DOHH2 (cell line): ENCODE data around the gene ADH1C.
"Not testable (repeated sequence)": the region's sequence is repeated elsewhere in the genome, so short reads cannot be mapped to it uniquely, and the experiment has no call there.

ENCODE experiments used
- EZH2phosphoT487 ChIP-seq: fragments of 200-600 bp; sonication (generic); IDR thresholded peaks from 2 replicates; pipeline ENCODE4 v1.6.1; 2017; ENCODE audit warnings: borderline replicate concordance, mild to moderate bottlenecking, antibody characterized with exemption, low read length, moderate library complexity, mixed read lengths
- TF ChIP-seq, protein P1 (sequence below): fragments of 200-600 bp; sonication (generic); IDR thresholded peaks from one replicate; pipeline ENCODE4 v1.5.1; 2014; ENCODE audit warnings: antibody characterized with exemption, mild to moderate bottlenecking, low read depth, low read length; ENCODE audit not compliant: poor library complexity, severe bottlenecking

DNA sequence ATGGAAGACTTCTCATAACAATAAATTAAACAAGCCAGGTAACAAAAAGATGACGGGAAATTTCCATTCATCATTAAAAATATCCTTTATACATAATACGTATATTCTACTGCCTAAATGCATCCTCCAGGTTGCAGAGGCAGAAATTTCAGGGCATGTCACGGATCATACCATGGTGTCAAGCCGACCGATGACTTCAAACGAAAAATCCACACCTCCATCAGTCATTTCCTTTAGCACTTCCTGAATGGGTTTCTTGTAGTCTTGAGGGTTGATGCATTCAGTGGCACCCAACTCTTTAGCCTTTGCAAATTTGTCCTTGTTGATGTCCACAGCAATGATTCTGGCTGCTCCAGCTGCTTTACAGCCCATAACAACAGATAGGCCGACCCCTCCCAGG, 9.9 kb downstream of the ADH1C start:
- TF ChIP-seq, protein P1, sequence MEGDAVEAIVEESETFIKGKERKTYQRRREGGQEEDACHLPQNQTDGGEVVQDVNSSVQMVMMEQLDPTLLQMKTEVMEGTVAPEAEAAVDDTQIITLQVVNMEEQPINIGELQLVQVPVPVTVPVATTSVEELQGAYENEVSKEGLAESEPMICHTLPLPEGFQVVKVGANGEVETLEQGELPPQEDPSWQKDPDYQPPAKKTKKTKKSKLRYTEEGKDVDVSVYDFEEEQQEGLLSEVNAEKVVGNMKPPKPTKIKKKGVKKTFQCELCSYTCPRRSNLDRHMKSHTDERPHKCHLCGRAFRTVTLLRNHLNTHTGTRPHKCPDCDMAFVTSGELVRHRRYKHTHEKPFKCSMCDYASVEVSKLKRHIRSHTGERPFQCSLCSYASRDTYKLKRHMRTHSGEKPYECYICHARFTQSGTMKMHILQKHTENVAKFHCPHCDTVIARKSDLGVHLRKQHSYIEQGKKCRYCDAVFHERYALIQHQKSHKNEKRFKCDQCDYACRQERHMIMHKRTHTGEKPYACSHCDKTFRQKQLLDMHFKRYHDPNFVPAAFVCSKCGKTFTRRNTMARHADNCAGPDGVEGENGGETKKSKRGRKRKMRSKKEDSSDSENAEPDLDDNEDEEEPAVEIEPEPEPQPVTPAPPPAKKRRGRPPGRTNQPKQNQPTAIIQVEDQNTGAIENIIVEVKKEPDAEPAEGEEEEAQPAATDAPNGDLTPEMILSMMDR: not testable (repeated sequence)
- not testable (repeated sequence) for TF ChIP-seq EZH2phosphoT487
